Vagina (tissue), 2 donors: Measurements from ENCODE around the gene NUP98. TPM values are rescaled to one million over a fixed set of nuclear protein-coding genes. Genes with fewer than 3 reads are reported as not detected.
"Not testable (repeated sequence)": the region's sequence is repeated elsewhere in the genome, so short reads cannot be mapped to it uniquely, and the experiment has no call there.

Experiments used
- DNase-seq, 2 donors: peaks; one replicate each; pipeline ENCODE4 v3.0.0-alpha.2; 2017; ENCODE audit errors: extremely low spot score in 2 of 2
- H3K27ac ChIP-seq: fragments of 200-600 bp; sonication (generic); one replicate; pipeline ENCODE4 v1.5.1; 2019
- H3K27me3 ChIP-seq: fragments of 200-600 bp; sonication (generic); one replicate; pipeline ENCODE4 v1.5.1; 2019
- H3K36me3 ChIP-seq, 2 donors: fragments of 200-600 bp; sonication (generic); one replicate each; pipeline ENCODE4 v1.5.1; 2017 to 2019
- H3K4me1 ChIP-seq: fragments of 200-600 bp; sonication (generic); one replicate; pipeline ENCODE4 v1.5.1; 2019
- H3K4me3 ChIP-seq, 2 donors: fragments of 200-600 bp; sonication (generic); 1 replicate in 1 of 2; 2 replicates in 1 of 2; pipeline ENCODE4 v1.5.1; 2016 to 2019
- H3K9me3 ChIP-seq: fragments of 200-600 bp; sonication (generic); one replicate; pipeline ENCODE4 v1.5.1; 2019
- POLR2A ChIP-seq, 2 donors: fragments of 450-650 bp; IDR thresholded peaks; one replicate each; pipeline ENCODE4 v1.6.1; 2017; ENCODE audit warnings: antibody characterized with exemption in 2 of 2, mild to moderate bottlenecking in 2 of 2, moderate library complexity in 2 of 2
- POLR2AphosphoS5 ChIP-seq, 2 donors: sonication (generic); formaldehyde crosslinking; IDR thresholded peaks; one replicate each; pipeline ENCODE4 v1.9.0; 2017; ENCODE audit warnings: antibody characterized with exemption in 2 of 2, mild to moderate bottlenecking in 2 of 2, low read depth in 1 of 2; ENCODE audit not compliant: insufficient read depth in 1 of 2
- intact Hi-C: fragments of 100-400 bp; cut with DNase I; formaldehyde crosslinking; loops from one replicate; pipeline ENCODE4 v1.15.1; 2023
- total RNA-seq: library from RNA; depleted of rRNA; stranded (reverse); fragments of >200 nt; gene quantifications from one replicate; pipeline ENCODE4 v1.2.3, GENCODE V29; 2016
- TF ChIP-seq, protein P1 (sequence below), 3 experiments: fragments of 450-650 bp in 2 of 3; fragments of 200-600 bp in 1 of 3; sonication (generic) in 1 of 3; IDR thresholded peaks; one replicate each; pipeline ENCODE4 v1.5.1; 2017 to 2019; ENCODE audit warnings: antibody characterized with exemption in 3 of 3, mild to moderate bottlenecking in 2 of 3, moderate library complexity in 2 of 3

The NUP98 gene
- total RNA-seq, 1 donor from 2014 or later, result 110 TPM

DNA sequence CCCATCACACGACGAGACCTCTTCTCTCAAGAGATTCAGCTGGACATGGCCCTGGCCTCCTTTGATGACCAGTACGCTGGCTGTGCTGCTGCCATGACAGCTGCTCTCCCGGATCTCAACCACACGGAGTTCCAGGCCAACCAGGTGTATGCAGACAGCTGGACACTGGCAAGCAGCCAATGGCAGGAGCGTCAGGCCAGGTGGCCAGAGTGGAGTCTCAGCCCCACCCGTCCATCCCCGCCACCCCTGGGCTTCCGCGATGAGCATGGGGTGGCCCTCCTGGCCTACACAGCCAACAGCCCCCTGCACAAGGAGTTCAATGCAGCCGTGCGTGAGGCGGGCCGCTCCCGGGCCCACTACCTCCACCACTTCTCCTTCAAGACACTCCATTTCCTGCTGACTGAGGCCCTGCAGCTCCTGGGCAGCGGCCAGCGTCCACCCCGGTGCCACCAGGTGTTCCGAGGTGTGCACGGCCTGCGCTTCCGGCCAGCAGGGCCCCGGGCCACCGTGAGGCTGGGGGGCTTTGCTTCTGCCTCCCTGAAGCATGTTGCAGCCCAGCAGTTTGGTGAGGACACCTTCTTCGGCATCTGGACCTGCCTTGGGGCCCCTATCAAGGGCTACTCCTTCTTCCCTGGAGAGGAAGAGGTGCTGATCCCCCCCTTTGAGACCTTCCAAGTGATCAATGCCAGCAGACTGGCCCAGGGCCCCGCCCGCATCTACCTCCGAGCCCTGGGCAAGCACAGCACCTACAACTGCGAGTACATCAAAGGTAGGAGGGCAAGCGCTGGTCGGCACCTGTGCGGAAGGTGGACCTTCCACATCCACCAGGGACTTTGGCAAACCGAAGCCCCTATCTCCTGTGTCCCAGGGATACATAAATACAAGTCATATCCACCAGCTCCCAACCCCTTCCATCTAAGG lies 137.5 kb downstream of the NUP98 start:
- intact Hi-C loops, result no loop called here

DNA sequence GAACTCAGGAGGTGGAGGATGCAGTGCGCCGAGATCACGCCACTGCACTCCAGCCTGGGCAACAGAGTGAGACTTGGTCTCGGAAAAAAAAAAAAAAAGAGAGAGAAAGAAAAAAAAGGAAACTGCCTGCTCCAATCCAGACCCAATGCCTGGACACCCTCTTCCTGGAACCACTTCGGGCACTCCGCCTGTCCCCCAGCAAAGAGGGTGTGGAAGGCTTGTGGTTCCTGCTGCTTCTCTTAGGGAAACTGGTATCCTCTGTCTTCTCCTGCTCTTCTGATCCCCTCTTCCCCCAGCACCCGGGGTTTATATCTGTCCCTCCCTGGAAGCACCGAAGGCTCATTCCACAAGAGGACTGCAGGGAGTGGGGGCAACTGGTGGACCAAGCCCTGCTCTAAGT lies 139.1 kb downstream of the NUP98 start:
- DNase-seq, result no peak
- no peak overlapping the region for H3K4me3 ChIP-seq
- TF ChIP-seq, protein P1, sequence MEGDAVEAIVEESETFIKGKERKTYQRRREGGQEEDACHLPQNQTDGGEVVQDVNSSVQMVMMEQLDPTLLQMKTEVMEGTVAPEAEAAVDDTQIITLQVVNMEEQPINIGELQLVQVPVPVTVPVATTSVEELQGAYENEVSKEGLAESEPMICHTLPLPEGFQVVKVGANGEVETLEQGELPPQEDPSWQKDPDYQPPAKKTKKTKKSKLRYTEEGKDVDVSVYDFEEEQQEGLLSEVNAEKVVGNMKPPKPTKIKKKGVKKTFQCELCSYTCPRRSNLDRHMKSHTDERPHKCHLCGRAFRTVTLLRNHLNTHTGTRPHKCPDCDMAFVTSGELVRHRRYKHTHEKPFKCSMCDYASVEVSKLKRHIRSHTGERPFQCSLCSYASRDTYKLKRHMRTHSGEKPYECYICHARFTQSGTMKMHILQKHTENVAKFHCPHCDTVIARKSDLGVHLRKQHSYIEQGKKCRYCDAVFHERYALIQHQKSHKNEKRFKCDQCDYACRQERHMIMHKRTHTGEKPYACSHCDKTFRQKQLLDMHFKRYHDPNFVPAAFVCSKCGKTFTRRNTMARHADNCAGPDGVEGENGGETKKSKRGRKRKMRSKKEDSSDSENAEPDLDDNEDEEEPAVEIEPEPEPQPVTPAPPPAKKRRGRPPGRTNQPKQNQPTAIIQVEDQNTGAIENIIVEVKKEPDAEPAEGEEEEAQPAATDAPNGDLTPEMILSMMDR (IDR thresholded peaks at IDR 0.05), result no peak
- TF ChIP-seq POLR2A (IDR thresholded peaks at IDR 0.05) (no peak), POLR2AphosphoS5 (IDR thresholded peaks at IDR 0.05; ENCODE audit: insufficient read depth in 1 of 2, low read depth in 1 of 2) (no peak)
- no peaks in the 10 kb centered on the region for H3K4me1 ChIP-seq
- H3K36me3 ChIP-seq, result no peaks in the 10 kb centered on the region
- no peaks in the 10 kb centered on the region for H3K27me3 ChIP-seq
- no peak overlapping the region for H3K27ac ChIP-seq
- intact Hi-C loops, result no loop called here
- no peaks in the 10 kb centered on the region for H3K9me3 ChIP-seq

More for the DNA sequence above, 137.5 kb downstream of the NUP98 start:
- Histone ChIP-seq H3K27me3 (no peaks in the 10 kb centered on the region), H3K4me1 (no peaks in the 10 kb centered on the region), H3K9me3 (no peaks in the 10 kb centered on the region), H3K4me3 (no peak overlapping the region), H3K27ac (no peak overlapping the region), H3K36me3 (no peaks in the 10 kb centered on the region)
- TF ChIP-seq POLR2AphosphoS5 (IDR thresholded peaks at IDR 0.05; ENCODE audit: insufficient read depth in 1 of 2, low read depth in 1 of 2), result no peak
- TF ChIP-seq, protein P1 (IDR thresholded peaks at IDR 0.05), result no peak
- no peak for TF ChIP-seq POLR2A (IDR thresholded peaks at IDR 0.05)
- no peak for DNase-seq

DNA sequence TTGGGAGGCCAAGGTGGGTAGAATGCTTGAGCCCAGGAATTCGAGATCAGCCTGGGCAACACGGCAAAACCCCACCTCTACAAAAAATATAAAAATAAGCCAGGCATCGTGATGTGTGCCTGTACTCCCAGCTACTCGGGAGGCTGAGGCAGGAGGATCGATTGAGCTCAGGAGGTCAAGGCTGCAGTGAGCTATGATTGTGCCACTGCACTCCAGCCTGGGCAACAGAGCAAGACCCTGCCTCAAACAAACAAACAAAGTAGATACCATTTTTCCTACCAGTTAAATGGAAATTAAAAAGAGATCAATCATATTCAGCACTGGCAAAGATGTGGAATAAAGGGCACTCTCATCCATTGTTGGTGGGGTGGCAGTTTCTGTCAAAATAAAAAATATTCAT lies 140.0 kb downstream of the NUP98 start:
- H3K36me3 ChIP-seq, intact Hi-C loops, H3K27me3 ChIP-seq, H3K4me3 ChIP-seq, H3K4me1 ChIP-seq, H3K27ac ChIP-seq, H3K9me3 ChIP-seq, DNase-seq: not testable (repeated sequence)

DNA sequence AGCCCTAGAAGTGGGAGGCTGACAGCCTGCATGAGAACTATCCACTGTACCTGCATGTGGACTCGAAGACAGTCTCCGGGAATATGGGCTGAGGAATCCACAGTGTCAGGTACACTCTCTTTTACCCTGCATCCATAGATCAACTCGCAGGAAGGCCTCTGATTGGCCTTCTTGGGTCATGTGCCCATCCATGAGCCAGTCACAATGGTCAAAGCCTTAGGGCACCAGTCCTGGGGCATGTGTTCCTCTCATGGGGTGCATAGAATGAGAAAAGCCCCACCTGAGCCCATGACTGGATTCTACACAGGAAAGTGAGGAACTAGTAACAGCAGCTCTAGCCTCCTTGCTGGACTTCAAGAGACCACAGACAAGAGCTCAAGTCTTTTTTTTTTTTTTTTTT lies 141.8 kb downstream of the NUP98 start:
- H3K27ac ChIP-seq, result no peak overlapping the region
- TF ChIP-seq POLR2A (IDR thresholded peaks at IDR 0.05), result no peak
- TF ChIP-seq, protein P1 (IDR thresholded peaks at IDR 0.05), result no peak
- no peak for TF ChIP-seq POLR2AphosphoS5 (IDR thresholded peaks at IDR 0.05; ENCODE audit: insufficient read depth in 1 of 2, low read depth in 1 of 2)
- H3K4me3 ChIP-seq, result no peak overlapping the region
- H3K4me1 ChIP-seq, result no peaks in the 10 kb centered on the region
- intact Hi-C loops, result no loop called here
- H3K36me3 ChIP-seq, result no peaks in the 10 kb centered on the region
- DNase-seq, result no peak
- no peaks in the 10 kb centered on the region for H3K9me3 ChIP-seq
- no peaks in the 10 kb centered on the region for H3K27me3 ChIP-seq

DNA sequence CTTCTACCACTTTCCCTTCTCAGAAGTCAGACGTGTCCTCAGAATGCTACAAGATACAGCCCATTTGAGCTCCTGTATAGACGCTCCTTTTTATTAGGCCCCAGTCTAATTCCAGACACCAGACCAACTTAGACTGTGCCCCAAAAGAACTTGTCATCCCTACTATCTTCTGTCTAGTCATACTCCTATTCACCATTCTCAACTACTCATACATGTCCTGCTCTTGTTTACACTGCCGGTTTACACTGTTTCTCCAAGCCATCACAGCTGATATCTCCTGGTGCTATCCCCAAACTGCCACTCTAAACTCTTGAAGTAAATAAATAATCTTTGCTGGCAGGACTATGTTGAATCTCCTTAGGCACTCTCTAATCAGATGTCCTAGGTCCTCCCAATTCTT lies 144.8 kb downstream of the NUP98 start:
- intact Hi-C loops, H3K9me3 ChIP-seq, H3K4me1 ChIP-seq, H3K36me3 ChIP-seq, H3K27ac ChIP-seq, H3K4me3 ChIP-seq, H3K27me3 ChIP-seq, DNase-seq: not testable (repeated sequence)

DNA sequence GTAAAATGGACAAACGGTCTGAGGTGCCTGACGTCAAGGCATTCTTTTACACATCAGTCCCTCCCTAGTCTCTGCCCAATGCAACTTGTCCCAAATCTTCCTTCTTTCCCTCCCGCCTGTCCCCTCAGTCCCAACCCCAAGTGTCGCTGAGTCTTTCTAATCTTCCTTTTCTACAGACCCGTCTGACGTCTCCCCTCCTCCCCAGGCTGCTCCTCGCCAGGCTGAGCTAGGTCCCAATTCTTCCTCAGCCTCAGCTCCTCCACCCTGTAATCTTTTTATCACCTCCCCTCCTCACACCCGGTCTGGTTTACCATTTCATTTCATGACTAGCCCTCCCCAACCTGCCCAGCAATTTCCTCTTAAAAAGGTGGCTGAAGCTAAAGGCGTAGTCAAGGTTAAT lies 148.0 kb downstream of the NUP98 start:
- H3K9me3 ChIP-seq, H3K27ac ChIP-seq, H3K36me3 ChIP-seq, H3K4me1 ChIP-seq, DNase-seq, H3K27me3 ChIP-seq, intact Hi-C loops, H3K4me3 ChIP-seq: not testable (repeated sequence)

DNA sequence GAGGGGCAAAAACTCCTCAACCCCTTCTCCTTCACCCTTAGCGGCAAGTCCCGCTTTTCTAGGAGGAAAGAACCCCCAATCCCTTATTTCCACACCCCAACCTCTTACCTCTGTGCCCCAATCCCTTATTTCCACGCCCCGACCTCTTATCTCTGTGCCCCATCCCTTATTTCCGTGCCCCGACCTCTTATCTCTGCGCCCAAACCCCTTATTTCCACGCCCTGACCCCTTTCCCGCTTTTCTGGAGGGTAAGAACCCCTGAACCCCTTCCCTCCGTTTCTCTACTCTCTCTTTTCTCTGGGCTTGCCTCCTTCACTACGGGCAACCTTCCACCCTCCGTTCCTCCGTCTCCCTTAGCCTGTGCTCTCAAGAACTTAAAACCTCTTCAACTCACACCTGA lies 148.5 kb downstream of the NUP98 start:
- intact Hi-C loops, H3K27me3 ChIP-seq, DNase-seq, H3K4me3 ChIP-seq, H3K36me3 ChIP-seq, H3K4me1 ChIP-seq, H3K9me3 ChIP-seq, H3K27ac ChIP-seq: not testable (repeated sequence)
